Measurements from ENCODE around the gene SPEN. TPM values are rescaled to one million over a fixed set of nuclear protein-coding genes. Genes with fewer than 3 reads are reported as not detected.
"Not testable (repeated sequence)": the region's sequence is repeated elsewhere in the genome, so short reads cannot be mapped to it uniquely, and the experiment has no call there.

Gene SPEN
- total RNA-seq, 2 experiments from 2014 or later, result 60.8 to 63.1 TPM

- POLR2A ChIA-PET, result no interaction called here
Observed at GRCh38 chr1:15876357-15877055, 29.0 kb downstream of the SPEN start.

GRCh38 chr1:15881961-15882360 lies 34.5 kb downstream of the SPEN start:
- CTCF ChIA-PET, result no interaction called here
- POLR2A ChIA-PET, result no interaction called here

More at GRCh38 chr1:15876357-15877055, 29.0 kb downstream of the SPEN start:
- CTCF ChIA-PET, result interaction anchor here (0.5 kb wide), 1 partner anchor 18 kb away, joined by 3 read pairs; no protein-coding TSS in a partner anchor

- CTCF ChIA-PET, result no interaction called here
Observed at GRCh38 chr1:15882665-15883064, 35.2 kb downstream of the SPEN start.

GRCh38 chr1:15883326-15883725 lies 35.8 kb downstream of the SPEN start:
- CTCF ChIA-PET, result interaction anchor here (0.5 kb wide), 1 partner anchor 522 kb away, joined by 3 read pairs; no protein-coding TSS in a partner anchor
- POLR2A ChIA-PET, result interaction anchor here (0.8 kb wide), 1 partner anchor 36 kb away, joined by 3 read pairs; the partner anchor contains the start of gene SPEN

More at GRCh38 chr1:15882665-15883064, 35.2 kb downstream of the SPEN start:
- POLR2A ChIA-PET, result interaction anchor here (0.8 kb wide), 1 partner anchor 36 kb away, joined by 3 read pairs; the partner anchor contains the start of gene SPEN

- POLR2A ChIA-PET, result no interaction called here
- CTCF ChIA-PET, result no interaction called here
Observed at GRCh38 chr1:15884477-15884876, 37.0 kb downstream of the SPEN start.

- POLR2A ChIA-PET, result no interaction called here
Observed at GRCh38 chr1:15885269-15885668, 37.8 kb downstream of the SPEN start.

GRCh38 chr1:15885701-15886610 lies 38.4 kb downstream of the SPEN start:
- POLR2A ChIA-PET, result no interaction called here
- CTCF ChIA-PET, result no interaction called here

More at GRCh38 chr1:15885269-15885668, 37.8 kb downstream of the SPEN start:
- CTCF ChIA-PET, result no interaction called here

GRCh38 chr1:15886611-15887167 lies 39.2 kb downstream of the SPEN start:
- ChIA-PET POLR2A (no interaction called here), CTCF (no interaction called here)

- CTCF ChIA-PET, POLR2A ChIA-PET: not testable (repeated sequence)
Observed at GRCh38 chr1:15892857-15893599, 45.5 kb downstream of the SPEN start.

GRCh38 chr1:15895233-15895632 lies 47.7 kb downstream of the SPEN start:
- POLR2A ChIA-PET, result no interaction called here
- CTCF ChIA-PET, result no interaction called here

- CTCF ChIA-PET, result not testable (repeated sequence)
- POLR2A ChIA-PET, result interaction anchor here (0.6 to 0.9 kb wide), 2 partner anchors 17 to 63 kb away, joined by 4 to 8 read pairs; no protein-coding TSS in a partner anchor
Observed at GRCh38 chr1:15896841-15897610, 49.5 kb downstream of the SPEN start.

GRCh38 chr1:15899266-15899665 lies 51.8 kb downstream of the SPEN start:
- CTCF ChIA-PET, result interaction anchor here (0.7 kb wide), 1 partner anchor 62 kb away, joined by 3 read pairs; no protein-coding TSS in a partner anchor
- POLR2A ChIA-PET, result interaction anchor here (0.7 kb wide), 1 partner anchor 43 kb away, joined by 10 read pairs; no protein-coding TSS in a partner anchor

- ChIA-PET POLR2A (no interaction called here), CTCF (no interaction called here)
Observed at GRCh38 chr1:15900662-15901279, 53.3 kb downstream of the SPEN start.

GRCh38 chr1:15902882-15903281 lies 55.4 kb downstream of the SPEN start:
- CTCF ChIA-PET, result interaction anchor here (0.6 kb wide), 1 partner anchor 87 kb away, joined by 3 read pairs; no protein-coding TSS in a partner anchor
- POLR2A ChIA-PET, result no interaction called here

GRCh38 chr1:15908597-15908996 lies 61.1 kb downstream of the SPEN start:
- CTCF ChIA-PET, result no interaction called here
- POLR2A ChIA-PET, result no interaction called here

- POLR2A ChIA-PET, result no interaction called here
- CTCF ChIA-PET, result no interaction called here
Observed at GRCh38 chr1:15911141-15911540, 63.6 kb downstream of the SPEN start.

GRCh38 chr1:15911927-15912326 lies 64.4 kb downstream of the SPEN start:
- POLR2A ChIA-PET, result no interaction called here
- CTCF ChIA-PET, result no interaction called here

GRCh38 chr1:15913607-15914006 lies 66.1 kb downstream of the SPEN start:
- POLR2A ChIA-PET, CTCF ChIA-PET: not testable (repeated sequence)

Data from activated CD8-positive, alpha-beta memory T cell treated with anti-CD3 and anti-CD28 coated beads for 36 hours (primary cell).